ENCODE measurements around the gene NT5C3B.

GRCh38 chr17:41822216-41823140 is 13.6 kb downstream of the NT5C3B start:
- TF ChIP-seq CTCF (IDR thresholded peaks at IDR 0.05) (no peak), EZH2 (IDR thresholded peaks at IDR 0.05) (no peak)

All from neural progenitor cell (in vitro differentiated cells).